GM12864 (cell line): ENCODE results near the gene APP.

Experiments
- DNase-seq: peaks from one replicate; pipeline ENCODE4 v3.0.0-alpha.2; 2011; ENCODE audit warnings: low read depth
- H3K4me3 ChIP-seq: 2 replicates; pipeline ENCODE4 v1.5.1; 2011; ENCODE audit warnings: mild to moderate bottlenecking, low read depth, low read length, control low read depth
- TF ChIP-seq, protein P1 (sequence below): IDR thresholded peaks from 2 replicates; pipeline ENCODE4 v1.5.1; 2011; ENCODE audit warnings: low read depth, mild to moderate bottlenecking, moderate library complexity, low read length, control low read depth, inconsistent platforms; ENCODE audit errors: missing control alignments

Gene APP

DNA sequence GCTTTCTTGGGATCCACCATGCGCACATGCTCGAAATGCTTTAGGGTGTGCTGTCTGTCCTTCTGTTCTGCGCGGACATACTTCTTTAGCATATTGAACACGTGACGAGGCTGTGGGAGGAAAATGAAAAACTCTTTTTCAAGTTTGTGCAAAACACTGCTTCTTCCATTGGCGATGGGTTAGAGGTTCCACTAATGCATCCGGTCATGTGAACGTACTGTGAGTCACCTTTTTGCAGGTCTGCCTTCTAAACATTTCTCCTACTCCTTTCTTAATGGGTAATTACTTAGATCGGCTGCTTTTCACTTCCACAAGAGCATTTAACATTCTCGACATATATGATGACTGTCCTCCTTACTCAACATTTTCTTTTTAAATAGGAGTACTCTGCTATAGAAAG is 214.9 kb downstream of the APP start:
- TF ChIP-seq, protein P1, sequence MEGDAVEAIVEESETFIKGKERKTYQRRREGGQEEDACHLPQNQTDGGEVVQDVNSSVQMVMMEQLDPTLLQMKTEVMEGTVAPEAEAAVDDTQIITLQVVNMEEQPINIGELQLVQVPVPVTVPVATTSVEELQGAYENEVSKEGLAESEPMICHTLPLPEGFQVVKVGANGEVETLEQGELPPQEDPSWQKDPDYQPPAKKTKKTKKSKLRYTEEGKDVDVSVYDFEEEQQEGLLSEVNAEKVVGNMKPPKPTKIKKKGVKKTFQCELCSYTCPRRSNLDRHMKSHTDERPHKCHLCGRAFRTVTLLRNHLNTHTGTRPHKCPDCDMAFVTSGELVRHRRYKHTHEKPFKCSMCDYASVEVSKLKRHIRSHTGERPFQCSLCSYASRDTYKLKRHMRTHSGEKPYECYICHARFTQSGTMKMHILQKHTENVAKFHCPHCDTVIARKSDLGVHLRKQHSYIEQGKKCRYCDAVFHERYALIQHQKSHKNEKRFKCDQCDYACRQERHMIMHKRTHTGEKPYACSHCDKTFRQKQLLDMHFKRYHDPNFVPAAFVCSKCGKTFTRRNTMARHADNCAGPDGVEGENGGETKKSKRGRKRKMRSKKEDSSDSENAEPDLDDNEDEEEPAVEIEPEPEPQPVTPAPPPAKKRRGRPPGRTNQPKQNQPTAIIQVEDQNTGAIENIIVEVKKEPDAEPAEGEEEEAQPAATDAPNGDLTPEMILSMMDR, result no peak
- H3K4me3 ChIP-seq, result no peak overlapping the region
- DNase-seq, result no peak

GRCh38 chr21:25953659-25954058 is 216.9 kb downstream of the APP start:
- H3K4me3 ChIP-seq, result no peak overlapping the region
- DNase-seq, result no peak
- TF ChIP-seq, protein P1, result no peak

GRCh38 chr21:25953196-25953595 is 217.4 kb downstream of the APP start:
- H3K4me3 ChIP-seq, result no peak overlapping the region
- no peak for DNase-seq

GRCh38 chr21:25952306-25952705 is 218.3 kb downstream of the APP start:
- no peak for DNase-seq
- TF ChIP-seq, protein P1, result no peak
- no peak overlapping the region for H3K4me3 ChIP-seq

More at GRCh38 chr21:25953196-25953595, 217.4 kb downstream of the APP start:
- TF ChIP-seq, protein P1, result no peak

GRCh38 chr21:25949701-25950100 is 220.9 kb downstream of the APP start:
- DNase-seq, result no peak
- TF ChIP-seq, protein P1, result no peak
- no peak overlapping the region for H3K4me3 ChIP-seq

DNA sequence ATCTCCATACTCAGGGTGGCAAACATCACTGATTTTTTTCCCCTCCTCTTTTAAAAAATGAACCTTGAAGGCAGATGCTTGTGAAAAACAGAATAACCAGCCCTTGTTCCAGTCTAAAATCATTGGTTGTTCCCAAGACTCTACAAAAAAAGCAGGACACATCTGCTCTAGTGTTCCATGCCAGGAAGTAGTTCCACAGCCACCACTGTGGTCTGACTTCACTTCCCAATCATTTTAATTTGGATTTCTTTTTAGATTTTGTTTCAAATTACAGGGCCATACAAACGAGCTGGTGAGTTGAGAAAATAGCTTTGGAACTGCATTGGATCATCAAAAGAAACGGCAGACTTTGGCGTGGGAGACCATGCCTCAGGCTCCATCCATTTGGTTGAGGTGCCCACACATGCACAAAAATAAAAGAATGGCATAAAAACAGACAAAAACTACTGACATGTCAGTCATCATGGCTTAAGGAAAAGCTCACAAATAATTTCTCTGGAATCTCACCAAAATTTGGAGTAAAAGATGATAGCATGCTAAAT is 225.8 kb downstream of the APP start:
- H3K4me3 ChIP-seq, result no peak overlapping the region
- TF ChIP-seq, protein P1, result no peak
- no peak for DNase-seq

DNA sequence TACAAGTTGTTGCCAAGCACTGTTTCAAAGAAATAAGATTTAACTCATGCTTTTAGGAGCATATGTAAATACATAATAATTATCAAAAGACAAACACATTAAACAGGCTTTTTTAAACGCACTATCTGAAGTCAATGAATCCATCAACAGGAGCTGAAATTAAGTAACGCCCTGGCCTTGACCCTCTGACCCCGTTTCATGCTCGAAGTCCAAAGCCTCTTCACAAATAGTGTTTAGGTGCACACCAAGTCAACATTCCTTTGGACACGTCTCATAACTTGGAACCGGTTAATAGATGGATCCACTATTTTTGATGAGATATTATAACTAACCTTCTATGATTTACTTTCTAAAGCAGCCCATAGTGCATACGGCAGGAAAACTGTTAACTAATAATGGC is 226.5 kb downstream of the APP start:
- TF ChIP-seq, protein P1, result no peak
- no peak for DNase-seq
- H3K4me3 ChIP-seq, result no peak overlapping the region
